A549 (cell line): ENCODE data around the gene LRRC46.

Experiments used
- CTCF ChIP-seq: fragments of >200 bp; sonication (Bioruptor Twin); formaldehyde crosslinking; IDR thresholded peaks from 3 replicates; pipeline ENCODE4 v1.5.1; 2016
- EHMT2 ChIP-seq: fragments of 200-600 bp; sonication (generic); IDR thresholded peaks from 2 replicates; pipeline ENCODE4 v1.6.1; 2016; ENCODE audit warnings: antibody characterized with exemption, low read depth, mild to moderate bottlenecking, moderate library complexity
- ESRRA ChIP-seq: fragments of 150-350 bp; IDR thresholded peaks from 2 replicates; pipeline ENCODE4 v1.6.1; 2014; ENCODE audit warnings: mild to moderate bottlenecking, low read length, borderline replicate concordance
- GATA3 ChIP-seq: IDR thresholded peaks from 2 replicates; pipeline ENCODE4 v1.6.1; 2012; ENCODE audit warnings: borderline replicate concordance
- MAZ ChIP-seq: fragments of 150-350 bp; IDR thresholded peaks from 2 replicates; pipeline ENCODE4 v1.6.1; 2014; ENCODE audit warnings: antibody characterized with exemption, low read depth, low read length, borderline replicate concordance
- MYC ChIP-seq: IDR thresholded peaks from 2 replicates; pipeline ENCODE4 v1.6.1; 2012; ENCODE audit warnings: mild to moderate bottlenecking, inconsistent platforms, low read length, improper control_type of control experiment, borderline replicate concordance
- POLR2A ChIP-seq: IDR thresholded peaks from 2 replicates; pipeline ENCODE4 v1.6.1; 2012; ENCODE audit warnings: mild to moderate bottlenecking, low read length
- RFX5 ChIP-seq: fragments of 450-650 bp; IDR thresholded peaks from 2 replicates; pipeline ENCODE4 v1.7.1; 2014; ENCODE audit warnings: antibody characterized with exemption, mild to moderate bottlenecking, moderate library complexity
- USF2 ChIP-seq: fragments of 450-650 bp; IDR thresholded peaks from 2 replicates; pipeline ENCODE4 v1.6.1; 2014; ENCODE audit warnings: antibody characterized with exemption

- TF ChIP-seq CTCF (no peak), POLR2A (no peak), EHMT2 (no peak), MAZ (no peak), GATA3 (no peak), USF2 (no peak), RFX5 (no peak), ESRRA (no peak), MYC (no peak)
Observed at GRCh38 chr17:47867813-47868533, 36.5 kb downstream of the LRRC46 start.
